SK-N-SH (cell line): ENCODE data around the gene PAXIP1.

Source experiments
- ELF1 ChIP-seq: IDR thresholded peaks from 2 replicates; pipeline ENCODE4 v1.4.0; 2012
- TF ChIP-seq, protein P1 (sequence below): fragments of 200-600 bp; sonication (generic); IDR thresholded peaks from 2 replicates; pipeline ENCODE4 v1.6.1; 2017; ENCODE audit warnings: antibody characterized with exemption, mild to moderate bottlenecking, moderate library complexity

DNA sequence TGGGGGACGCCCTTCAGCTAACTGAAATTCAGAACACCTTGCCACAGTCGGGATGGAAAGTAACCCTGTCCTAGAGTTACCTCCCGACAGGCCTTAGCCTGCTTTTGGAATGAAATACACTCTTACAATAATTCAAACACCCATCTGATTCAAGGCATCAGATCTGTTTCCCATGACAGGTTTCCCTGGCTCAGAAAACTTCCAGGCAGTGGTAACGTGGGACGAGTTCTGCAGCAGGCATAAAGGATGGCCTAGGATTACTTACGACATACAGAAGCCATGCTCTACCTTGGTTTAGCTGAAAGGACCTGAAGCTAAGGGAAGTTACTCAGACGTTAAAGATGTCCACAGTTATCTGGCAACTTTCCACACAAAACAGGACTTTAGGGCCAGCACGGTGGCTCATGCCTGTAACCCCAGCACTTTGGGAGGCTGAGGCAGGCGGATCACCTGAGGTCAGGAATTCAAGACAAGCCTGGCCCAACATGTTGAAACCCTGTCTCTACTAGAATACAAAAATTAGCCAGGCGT is 5.0 kb downstream of the PAXIP1 start:
- TF ChIP-seq, protein P1, sequence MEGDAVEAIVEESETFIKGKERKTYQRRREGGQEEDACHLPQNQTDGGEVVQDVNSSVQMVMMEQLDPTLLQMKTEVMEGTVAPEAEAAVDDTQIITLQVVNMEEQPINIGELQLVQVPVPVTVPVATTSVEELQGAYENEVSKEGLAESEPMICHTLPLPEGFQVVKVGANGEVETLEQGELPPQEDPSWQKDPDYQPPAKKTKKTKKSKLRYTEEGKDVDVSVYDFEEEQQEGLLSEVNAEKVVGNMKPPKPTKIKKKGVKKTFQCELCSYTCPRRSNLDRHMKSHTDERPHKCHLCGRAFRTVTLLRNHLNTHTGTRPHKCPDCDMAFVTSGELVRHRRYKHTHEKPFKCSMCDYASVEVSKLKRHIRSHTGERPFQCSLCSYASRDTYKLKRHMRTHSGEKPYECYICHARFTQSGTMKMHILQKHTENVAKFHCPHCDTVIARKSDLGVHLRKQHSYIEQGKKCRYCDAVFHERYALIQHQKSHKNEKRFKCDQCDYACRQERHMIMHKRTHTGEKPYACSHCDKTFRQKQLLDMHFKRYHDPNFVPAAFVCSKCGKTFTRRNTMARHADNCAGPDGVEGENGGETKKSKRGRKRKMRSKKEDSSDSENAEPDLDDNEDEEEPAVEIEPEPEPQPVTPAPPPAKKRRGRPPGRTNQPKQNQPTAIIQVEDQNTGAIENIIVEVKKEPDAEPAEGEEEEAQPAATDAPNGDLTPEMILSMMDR, result no peak
- no peak for TF ChIP-seq ELF1
